IPS-NIHi7 (cell line): Measurements from ENCODE around the gene LYPD8.

Experiments
- DNase-seq: peaks from one replicate; pipeline ENCODE4 v3.0.0; 2012; ENCODE audit warnings: mixed read lengths; ENCODE audit errors: extremely low spot score

LYPD8 gene

DNA sequence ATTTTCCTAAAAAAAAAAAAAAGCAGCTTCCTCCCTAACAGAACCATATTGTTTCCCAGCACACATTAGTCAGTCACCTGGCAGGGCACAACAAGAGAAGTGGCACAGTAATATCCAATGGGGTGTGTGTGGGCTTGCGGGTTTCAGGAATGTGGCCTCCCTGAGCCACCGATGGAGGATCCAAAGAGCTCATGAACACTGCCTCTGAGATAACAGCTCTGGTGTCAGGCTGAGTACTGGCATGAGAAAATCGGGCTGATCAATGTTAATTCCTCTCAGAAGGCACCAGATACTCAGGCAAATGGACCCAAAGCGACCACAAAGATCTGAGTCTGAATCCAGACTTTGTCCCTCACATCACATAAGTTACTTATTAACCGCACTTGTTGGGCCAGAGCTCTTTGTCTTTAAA, 2.2 kb upstream of the LYPD8 start:
- no peak for DNase-seq

DNA sequence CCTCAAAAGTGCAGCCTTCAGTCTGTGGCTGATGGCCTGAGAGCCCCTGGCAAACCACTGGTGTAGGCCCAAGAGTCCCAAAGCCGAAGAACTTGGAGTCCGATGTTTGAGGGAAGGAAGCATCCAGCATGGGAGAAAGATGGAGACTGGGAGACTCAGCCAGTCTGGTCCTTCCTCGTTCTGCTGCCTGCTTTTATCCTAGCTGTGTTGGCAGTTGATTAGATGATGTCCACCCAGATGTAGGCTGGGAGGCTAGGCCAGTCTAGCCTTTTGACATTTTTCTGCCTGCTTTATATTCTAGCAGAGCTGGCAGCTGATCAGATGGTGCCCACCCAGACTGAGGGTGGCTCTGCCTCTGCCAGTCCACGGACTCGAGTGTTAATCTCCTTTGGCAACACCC, 1.1 kb upstream of the LYPD8 start:
- no peak for DNase-seq

DNA sequence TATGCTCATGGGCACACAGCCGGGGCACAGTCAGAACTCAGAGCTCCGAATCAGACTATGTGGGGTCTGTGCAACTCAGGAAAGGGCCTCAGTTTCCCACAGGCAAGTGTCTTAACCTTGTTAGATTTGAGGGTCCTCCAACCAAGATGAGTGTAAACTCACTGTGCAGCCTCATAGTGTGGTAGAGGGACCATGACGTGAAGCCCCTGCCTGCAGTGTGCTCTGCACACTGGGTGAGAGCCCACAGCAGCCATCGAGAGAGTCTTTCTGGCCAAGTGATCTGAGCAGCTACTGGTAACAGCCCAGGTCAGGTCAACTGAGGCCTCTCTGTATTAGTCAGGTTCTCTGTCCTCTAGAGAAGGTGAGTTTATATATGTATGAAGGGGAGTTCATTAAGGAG, 592 bp upstream of the LYPD8 start:
- DNase-seq: no peak

DNA sequence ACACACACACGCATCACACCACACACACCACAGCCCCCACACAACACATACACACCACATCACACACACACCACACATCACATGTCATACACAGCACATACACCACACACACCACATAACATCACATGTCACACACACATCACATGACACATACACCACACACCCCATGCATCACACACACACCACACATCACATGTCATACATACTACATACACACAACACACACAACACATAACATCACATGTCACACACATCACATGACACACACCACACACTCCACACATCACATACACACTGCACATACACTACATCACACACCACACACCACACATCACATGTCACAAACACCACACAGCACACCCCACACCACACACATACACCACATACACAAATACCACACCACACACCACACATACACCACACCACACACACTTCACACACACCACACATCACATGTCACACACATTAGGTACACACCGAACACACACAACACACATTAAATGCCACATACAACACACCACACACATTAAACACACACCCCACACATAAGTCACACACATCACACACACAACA, 1.8 kb downstream of the LYPD8 start:
- no peak for DNase-seq

DNA sequence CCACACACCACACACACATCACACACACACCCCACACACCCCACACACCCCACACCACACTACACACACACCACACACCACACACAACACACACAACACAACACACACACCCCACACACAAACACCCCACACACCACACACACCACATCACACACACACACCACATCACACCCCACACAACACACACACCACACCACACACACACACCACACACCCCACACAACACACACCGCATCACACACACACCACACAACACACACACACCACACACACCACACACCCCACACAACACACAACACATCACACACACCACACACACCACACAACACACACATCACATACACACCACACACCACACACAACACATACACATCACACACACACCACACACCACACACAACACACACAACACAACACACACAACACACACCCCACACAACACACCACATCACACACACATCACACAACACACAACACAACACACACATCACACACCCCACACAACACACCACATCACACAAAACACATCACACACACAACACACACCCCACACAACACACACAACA, 2.4 kb downstream of the LYPD8 start:
- no peak for DNase-seq

DNA sequence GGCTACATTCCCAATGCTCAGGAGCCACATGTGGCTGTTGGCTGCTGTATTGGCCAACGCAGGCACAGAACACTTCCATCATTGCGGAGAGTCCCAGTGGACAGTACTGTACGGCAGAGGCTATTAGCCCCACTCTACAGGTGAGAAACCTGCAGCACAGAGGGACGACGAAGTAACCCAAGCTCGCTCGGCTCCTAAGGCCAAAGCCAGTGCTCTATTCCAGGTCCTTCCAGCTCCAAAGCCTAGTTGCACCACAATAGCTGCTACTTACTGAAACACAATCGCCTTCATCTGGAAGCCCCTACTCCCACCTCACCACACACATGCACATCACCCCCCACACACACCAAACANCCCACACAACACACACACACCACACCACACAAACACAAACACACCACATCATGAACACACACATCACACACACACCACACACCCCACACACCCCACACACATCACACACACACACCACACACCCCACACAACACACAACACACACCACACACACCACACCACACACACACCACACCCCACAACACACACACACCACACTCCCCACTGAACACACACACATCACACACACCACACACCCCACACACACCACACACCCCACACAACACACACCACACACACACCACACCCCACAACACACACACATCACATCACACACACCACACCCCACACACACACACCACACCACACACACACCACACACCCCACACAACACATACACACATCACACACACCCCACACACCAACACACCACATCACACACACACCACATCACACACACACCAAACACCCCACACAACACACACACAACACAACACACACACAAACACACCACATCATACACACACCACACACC, 3.2 kb downstream of the LYPD8 start:
- DNase-seq: no peak

DNA sequence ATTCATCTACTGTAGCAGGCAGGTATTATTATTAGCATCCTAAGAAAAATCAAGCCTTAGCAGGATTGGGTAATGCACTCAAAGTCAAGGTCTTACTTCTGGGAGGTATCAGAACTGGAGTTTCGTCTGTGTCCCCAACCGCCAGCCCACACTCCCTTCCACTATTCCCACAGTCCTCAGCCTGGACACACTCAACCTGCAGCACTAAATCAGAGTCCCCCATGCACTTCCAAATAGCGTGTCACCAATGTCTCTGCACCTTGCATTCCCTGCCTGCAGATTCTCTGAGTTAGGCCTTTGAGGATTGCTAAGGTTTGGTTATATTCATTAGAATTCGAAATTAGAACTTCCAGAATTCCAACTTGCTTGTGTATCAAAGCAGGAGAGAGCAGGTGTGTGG, 3.9 kb downstream of the LYPD8 start:
- no peak for DNase-seq

DNA sequence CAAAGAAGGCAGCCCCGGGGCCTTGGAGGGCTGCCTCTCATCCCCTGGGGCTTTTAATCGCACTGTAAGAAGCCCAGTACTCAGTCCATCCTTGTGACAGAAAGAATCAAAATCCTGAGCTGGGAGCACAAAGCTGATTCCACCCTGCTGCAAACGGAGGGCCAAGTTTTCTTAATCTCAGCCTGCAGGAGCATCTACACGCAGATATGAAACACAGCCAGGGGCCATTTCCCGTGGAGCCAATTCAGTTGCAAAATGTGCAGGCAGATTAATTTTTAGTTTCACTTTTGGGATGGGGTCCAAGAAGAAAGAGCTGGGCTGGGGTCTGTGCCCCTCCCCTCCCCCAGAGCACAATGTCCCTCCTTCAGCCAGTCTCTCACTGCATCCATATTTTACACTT, 4.4 kb downstream of the LYPD8 start:
- DNase-seq: no peak

DNA sequence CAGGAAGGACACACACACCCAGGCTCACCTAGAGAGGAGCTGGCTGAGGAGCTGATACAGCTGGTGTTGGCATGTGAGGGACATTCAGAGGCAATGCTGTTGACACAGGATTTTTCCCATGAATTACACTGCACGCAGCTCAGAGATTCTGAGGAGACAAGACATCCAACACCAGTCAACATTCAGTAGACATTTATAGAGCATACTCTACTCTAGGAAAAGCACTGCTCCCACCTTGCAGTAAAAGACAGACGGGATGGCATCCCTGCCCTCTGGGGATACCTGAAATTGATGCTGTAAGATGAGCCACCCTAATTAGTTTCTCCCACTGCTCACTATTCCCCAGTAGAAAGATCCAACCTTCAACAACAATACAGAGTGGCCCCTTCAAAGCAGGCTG, 5.1 kb downstream of the LYPD8 start:
- no peak for DNase-seq

DNA sequence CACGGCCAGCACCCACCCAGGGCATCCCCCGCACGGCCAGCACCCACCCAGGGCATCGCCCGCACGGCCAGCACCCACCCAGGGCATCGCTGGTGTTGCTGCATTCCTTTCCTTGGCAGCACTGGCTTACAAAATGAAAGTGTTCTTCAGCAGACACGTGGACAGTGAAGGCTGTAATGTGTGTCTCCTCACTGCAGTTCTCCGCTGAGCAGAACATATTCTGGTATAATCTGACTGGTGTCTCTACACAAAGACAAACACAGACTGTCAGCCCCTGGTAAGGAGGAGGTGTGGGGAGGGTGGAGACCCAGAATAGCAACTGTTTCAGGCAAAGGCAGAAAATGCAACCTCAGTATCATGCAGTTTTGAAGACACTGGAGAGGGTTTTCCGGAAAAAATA, 7.3 kb downstream of the LYPD8 start:
- no peak for DNase-seq

DNA sequence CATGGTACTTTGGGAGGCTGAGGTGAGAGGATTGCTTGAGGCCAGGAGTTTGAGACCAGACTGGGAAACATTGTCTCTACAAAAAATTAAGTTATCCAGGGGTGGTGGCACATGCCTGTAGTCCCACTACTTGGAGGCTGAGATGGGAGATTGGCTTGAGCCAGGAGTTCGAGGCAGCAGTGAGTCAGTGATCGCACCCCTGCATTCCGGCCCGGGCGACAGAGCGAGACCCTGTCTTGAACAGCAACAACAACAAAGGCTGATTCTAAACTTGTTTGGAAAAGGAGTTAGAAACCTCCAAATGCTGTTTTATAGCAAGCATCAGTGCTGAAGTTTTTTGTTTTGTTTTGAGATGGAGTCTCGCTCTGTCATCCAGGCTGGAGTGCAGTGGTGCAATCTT, 14.7 kb downstream of the LYPD8 start:
- DNase-seq: no peak

DNA sequence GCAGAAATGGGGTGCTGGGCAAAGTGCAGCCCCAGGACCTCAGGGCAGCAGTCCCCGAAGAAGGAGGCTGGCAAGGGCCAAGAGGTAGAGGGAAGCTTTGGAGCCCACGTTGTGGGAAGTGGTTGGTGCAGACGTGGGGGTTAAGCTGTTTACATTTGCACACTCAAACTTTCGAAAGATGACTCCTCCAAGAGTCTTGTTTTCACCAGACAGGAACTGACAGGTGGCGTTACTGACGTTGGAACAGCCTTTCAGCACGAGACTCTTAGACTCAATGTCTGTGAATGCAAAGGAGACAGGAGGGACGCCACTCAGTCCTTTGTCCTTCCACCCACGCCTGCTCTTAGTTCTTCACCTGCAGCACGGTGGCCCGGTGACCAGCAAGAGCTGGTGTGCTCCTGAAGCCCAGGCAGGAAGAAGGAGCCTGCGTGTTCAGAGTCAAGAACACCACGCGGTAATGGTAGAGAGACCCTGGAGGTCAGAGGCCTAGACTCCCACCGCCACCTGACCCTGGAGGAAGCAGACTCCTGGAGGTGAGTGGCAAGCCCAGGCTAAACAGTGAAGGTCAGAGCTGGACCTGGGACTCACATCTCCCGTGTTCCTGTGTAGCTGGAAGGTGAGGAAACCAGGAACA, 15.9 kb downstream of the LYPD8 start:
- DNase-seq: peak; percentile 1

DNA sequence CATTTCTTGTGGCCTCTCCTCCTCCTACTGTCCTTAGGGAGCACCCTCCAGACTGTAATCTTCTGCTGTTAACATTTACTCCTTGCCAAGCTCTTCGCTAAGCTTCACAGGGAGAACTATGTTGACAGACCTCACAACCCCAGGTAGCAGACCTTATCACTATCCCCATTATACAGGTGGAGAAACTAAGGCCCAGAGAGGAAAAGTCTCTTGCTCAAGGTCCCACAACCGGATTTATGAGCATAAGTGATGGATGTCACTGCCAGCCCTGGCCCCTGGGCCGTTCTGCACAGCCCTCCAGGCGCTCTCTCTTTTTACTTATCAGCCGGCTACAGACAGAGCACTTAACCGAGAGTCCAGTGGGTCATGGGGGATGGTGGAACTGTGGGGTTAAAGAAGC, 18.1 kb downstream of the LYPD8 start:
- peak; percentile 5 for DNase-seq

DNA sequence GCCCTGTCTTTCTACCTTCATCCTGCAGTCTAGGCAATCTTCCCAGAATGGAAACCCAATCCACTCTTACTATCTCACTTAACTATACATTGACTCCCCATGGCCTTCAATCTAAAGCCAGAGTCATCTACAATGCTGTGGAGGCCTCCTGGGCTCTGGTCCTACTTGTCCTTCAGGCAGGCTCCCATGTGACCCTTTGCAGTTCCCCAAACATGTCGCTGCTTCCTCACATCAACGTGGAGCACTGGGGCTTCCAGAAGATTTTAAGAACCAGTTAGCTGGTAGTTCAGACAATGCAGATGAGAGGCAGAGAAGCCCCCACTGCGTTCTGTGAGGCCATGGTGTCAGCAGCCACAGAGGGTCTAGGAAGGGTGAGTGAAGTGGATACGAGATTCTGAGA, 18.6 kb downstream of the LYPD8 start:
- DNase-seq: peak; percentile 2

DNA sequence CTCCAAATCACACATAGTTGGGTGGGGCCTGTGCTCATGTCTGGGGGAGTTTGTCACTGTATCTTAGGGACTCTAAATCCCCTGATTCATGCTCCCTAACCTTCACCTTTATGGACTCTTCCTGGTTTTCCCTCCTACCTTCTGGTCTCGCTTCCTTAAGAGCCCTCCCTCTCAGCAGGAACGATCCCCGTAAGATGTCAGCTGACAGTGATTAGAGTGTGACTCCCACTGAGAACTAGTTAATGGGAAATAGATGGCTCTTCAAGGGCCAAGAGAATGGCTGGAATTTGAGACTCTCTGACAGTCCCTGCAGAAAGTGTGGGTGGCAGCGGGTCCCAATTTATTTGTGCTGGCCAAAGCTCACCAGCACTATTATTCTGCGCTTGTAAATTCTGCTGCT, 22.0 kb downstream of the LYPD8 start:
- DNase-seq: no peak

DNA sequence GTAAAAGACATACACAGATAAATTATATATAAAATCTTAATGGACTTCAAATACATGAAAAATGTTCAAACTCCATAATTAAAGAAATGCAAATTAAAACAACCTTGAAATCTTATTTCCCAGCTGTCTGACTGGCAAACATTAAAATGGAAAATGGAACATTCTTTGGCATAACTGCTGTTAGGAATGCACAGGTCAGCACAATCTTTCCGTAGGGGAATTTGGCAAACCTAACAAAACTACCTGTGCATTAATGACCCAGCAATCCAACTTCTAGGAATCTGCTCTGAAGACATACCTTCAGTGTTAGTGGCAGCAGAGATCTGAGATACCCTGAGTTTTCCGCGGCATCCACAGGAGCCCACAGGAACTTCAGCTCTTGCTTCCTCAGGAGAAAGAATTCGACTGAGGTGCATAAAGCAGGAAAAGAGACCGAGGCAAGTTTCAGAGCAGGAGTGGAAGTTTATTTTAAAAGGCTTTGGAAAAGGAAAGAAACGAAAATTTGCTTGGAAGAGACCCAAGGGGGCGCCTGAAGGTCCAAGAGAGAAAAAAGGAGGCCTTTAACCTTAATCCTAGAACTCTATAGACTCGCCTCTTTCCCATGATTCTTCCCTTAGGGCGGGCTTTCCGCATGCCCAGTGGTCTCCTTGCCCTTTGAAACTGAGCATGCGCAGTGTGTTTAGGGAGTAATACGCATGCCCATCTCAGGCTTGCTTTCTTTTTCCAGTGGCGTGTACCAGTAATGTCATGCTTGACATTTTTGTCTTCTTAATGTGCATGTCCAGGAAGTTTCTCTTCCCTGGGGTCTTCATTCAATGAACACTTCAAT, 24.8 kb downstream of the LYPD8 start:
- no peak for DNase-seq

DNA sequence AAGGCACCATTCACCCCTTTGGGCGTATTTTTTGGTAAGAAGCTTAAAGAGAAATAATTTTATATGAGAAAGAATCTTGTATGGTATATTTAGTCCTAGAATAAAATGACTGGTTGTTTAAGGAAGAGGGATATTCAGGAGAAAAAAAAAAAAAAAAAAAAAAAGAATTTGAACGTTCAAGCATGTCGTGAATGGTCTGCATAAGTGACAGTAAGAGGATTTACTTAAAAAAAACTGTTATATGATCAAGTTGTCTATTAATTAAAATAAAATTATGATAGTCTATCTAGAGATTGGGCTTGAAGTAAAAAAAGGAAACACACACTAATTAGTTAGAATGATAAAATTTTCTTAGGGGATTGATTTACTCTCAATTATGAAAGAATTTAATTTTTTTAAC, 41.3 kb downstream of the LYPD8 start:
- DNase-seq: no peak

DNA sequence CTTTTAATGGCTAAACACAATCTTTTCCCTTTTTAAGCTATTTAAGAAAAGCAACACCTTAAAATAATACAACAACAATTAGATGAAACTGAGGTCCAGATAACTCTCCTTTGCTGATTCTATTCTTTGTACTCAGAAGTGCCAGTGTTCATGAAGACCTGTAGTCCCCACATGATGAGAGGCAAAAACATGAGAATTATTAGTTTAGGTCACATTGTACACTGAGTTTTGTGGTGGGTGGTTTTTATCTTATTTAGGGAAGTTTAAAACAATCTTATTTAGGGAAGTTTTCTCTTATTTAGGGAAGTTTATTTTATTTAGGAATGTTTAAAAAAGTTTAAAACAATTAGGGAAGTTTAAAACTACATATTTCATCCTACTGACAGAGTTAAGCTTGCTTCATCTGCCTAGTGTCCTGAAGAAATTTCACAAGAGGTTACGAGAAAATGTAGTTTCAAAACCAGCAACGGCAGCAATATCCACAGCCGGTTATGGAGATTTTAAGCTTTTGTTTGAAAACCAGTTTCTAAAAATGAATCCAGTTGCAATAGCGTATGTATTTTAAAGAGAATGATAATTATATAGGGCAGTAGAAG, 45.2 kb downstream of the LYPD8 start:
- DNase-seq: no peak

DNA sequence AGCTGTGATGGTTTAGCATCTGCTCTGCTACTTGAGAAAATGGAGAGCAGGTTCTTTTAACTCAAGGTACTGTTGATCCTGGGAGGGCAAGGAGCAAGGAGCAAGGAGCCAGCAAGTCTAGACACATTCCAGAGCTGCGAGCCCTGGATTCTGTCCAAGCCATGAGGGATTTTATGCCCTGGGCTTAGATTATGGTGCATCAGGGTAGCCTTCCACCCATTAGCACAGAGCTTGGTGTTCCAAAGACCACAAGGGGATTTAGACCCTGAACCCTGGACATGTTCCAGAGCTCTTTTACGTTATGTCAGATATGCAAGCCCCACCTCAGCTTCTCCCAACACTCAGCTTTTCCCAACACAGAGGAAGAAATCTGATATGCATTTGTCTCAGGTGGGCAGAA, 51.0 kb downstream of the LYPD8 start:
- DNase-seq: no peak

DNA sequence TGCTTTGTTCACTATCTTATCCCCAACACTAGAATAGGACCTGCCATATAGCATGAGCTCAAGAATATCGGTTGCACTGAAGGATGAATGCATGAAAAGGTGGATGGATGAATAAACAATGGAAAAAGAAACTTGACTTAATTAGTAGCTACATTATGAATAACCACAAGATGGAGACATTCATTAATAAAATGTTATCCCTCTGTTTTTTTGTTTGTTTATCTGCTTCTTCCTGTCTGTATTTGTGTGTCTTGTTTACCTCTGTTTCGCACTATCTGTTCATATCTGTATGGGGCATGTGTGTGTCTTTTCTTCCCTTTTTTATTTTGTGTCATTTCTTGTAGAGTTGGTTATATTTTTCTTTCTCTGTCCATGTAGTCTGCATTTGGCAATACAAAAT, 51.9 kb downstream of the LYPD8 start:
- no peak for DNase-seq

DNA sequence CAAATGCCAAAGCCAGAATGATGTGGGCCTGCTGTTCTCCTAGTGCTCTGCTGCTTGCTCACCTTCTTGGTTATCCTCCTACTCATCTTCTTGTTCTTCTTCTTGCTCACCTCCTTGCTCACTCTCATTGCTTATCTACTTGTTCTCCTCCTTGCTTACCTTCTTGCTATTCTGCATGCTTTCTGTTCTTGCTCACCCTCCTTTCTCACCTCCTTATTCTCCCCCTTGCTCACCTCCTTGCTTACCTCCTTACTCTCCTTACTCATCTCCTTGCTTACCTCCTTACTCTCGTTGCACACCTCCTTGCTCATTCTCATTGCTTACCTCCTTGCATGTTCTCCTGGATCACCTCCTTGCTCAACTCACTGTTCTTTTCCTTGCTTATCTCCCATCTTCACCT, 52.8 kb downstream of the LYPD8 start, which contains the start of gene OR14I1:
OR14I1 (minus strand) TSS at position 53 of the 400 bp plus-strand sequence.
- no peak for DNase-seq
